ENCODE measurements around the gene DAD1. TPM values are rescaled to one million over a fixed set of nuclear protein-coding genes. Genes with fewer than 3 reads are reported as not detected.
"Not testable (repeated sequence)": the region's sequence is repeated elsewhere in the genome, so short reads cannot be mapped to it uniquely, and the experiment has no call there.

DAD1 gene
- total and polyA plus RNA-seq, 12 donors, result 82.4 to 420 (median 136) TPM

GRCh38 chr14:22544406-22544805 is 44.6 kb downstream of the DAD1 start:
- H3K4me3 ChIP-seq, result no peak overlapping the region
- TF ChIP-seq CTCF (IDR thresholded peaks at IDR 0.05), result no peak
- H3K27ac ChIP-seq, result peak overlapping the region in 1 of 10 donors; percentile 81
- H3K36me3 ChIP-seq, result peaks cover 0 to 9% (median 0%) of the 10 kb centered on the region in 9 donors
- peaks cover 0 to 55% (median 26%) of the 10 kb centered on the region in 9 donors for H3K4me1 ChIP-seq
- no peaks in the 10 kb centered on the region for H3K27me3 ChIP-seq
- 79 to 94% methylated on average over 2 of the region's 2 CpGs for WGBS, 2 donors
- ATAC-seq (no peak), DNase-seq (no peak)
- intact Hi-C loops (cut with DNase I), result loop anchor here in 1 of 10 donors (10.0 kb wide), 1 partner anchor 150 kb away; no protein-coding TSS in a partner anchor
- no peaks in the 10 kb centered on the region for H3K9me3 ChIP-seq

GRCh38 chr14:22543570-22544357 is 45.3 kb downstream of the DAD1 start:
- H3K36me3 ChIP-seq, H3K9me3 ChIP-seq, ATAC-seq, H3K4me3 ChIP-seq, DNase-seq, H3K27me3 ChIP-seq: not testable (repeated sequence)
- intact Hi-C loops (cut with DNase I), result loop anchor here in 1 of 10 donors (10.0 kb wide), 1 partner anchor 149 kb away; no protein-coding TSS in a partner anchor
- 96 to 97% methylated on average over 13 of the region's 13 CpGs for WGBS, 2 donors
- Histone ChIP-seq H3K4me1 (peaks cover 0 to 59% (median 26%) of the 10 kb centered on the region in 9 donors), H3K27ac (peak overlapping the region in 1 of 10 donors; percentile 81)

GRCh38 chr14:22542360-22542759 is 46.7 kb downstream of the DAD1 start:
- 70 to 72% methylated on average over 2 of the region's 2 CpGs for WGBS, 2 donors
- TF ChIP-seq CTCF (IDR thresholded peaks at IDR 0.05), result no peak
- DNase-seq (no peak), ATAC-seq (no peak)
- no peaks in the 10 kb centered on the region for H3K9me3 ChIP-seq
- intact Hi-C loops (cut with DNase I), result loop anchor here in 1 of 10 donors (10.0 kb wide), 1 partner anchor 148 kb away; no protein-coding TSS in a partner anchor
- H3K4me3 ChIP-seq, result peak overlapping the region in 1 of 10 donors; percentile 7
- H3K27ac ChIP-seq, result peak overlapping the region in 1 of 10 donors; percentile 81
- no peaks in the 10 kb centered on the region for H3K27me3 ChIP-seq
- H3K36me3 ChIP-seq, result no peaks in the 10 kb centered on the region
- peaks cover 0 to 63% (median 32%) of the 10 kb centered on the region in 9 donors for H3K4me1 ChIP-seq

- TF ChIP-seq CTCF (IDR thresholded peaks at IDR 0.05), result no peak
- H3K4me1 ChIP-seq, result peaks cover 0 to 63% (median 32%) of the 10 kb centered on the region in 9 donors
- no peak overlapping the region for H3K4me3 ChIP-seq
- ATAC-seq (no peak), DNase-seq (no peak)
- H3K36me3 ChIP-seq, result no peaks in the 10 kb centered on the region
- 95 to 96% methylated on average over 5 of the region's 5 CpGs for WGBS, 2 donors
- peak overlapping the region in 1 of 10 donors; percentile 81 for H3K27ac ChIP-seq
- no peaks in the 10 kb centered on the region for H3K27me3 ChIP-seq
- no peaks in the 10 kb centered on the region for H3K9me3 ChIP-seq
- intact Hi-C loops (cut with DNase I), result loop anchor here in 1 of 10 donors (10.0 kb wide), 1 partner anchor 147 kb away; no protein-coding TSS in a partner anchor
These were observed 47.3 kb downstream of the DAD1 start for GRCh38 chr14:22541721-22542120.

Measured in heart right ventricle (tissue), 16 donors.